ENCODE data around the gene DDX31.

The DDX31 gene

GRCh38 chr9:132596200-132596599 lies 73.6 kb downstream of the DDX31 start:
- DNase-seq (ENCODE audit: low read depth in 1 of 2, low spot score in 1 of 2) = no peak

- DNase-seq (ENCODE audit: low read depth in 1 of 2, low spot score in 1 of 2) = no peak
These were observed 74.5 kb downstream of the DDX31 start for GRCh38 chr9:132595319-132595718.

GRCh38 chr9:132594412-132594811 lies 75.4 kb downstream of the DDX31 start:
- DNase-seq (ENCODE audit: low read depth in 1 of 2, low spot score in 1 of 2) = no peak

DNA sequence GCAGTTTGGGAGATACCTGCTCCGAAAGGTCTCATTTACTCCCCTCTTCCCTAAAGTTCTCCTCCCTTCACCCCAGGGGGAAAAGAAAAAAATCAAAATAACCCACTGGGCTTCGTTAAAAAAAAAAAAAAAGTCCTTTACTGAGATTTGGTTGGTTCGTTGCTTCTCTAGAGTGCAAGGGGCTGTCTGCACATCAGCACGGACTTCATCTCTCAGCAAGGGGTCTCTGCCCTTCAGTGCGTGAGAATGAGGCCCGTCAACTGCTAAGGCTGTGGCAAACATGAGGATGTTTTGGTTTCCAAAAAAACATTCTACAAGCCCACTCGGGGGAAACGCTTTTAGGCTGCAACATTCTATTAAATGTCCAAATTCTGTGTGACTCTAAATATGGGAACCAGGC lies 77.3 kb downstream of the DDX31 start:
- no peak for DNase-seq (ENCODE audit: low read depth in 1 of 2, low spot score in 1 of 2)

GRCh38 chr9:132591751-132592314 lies 78.0 kb downstream of the DDX31 start:
- no peak for DNase-seq (ENCODE audit: low read depth in 1 of 2, low spot score in 1 of 2)

DNA sequence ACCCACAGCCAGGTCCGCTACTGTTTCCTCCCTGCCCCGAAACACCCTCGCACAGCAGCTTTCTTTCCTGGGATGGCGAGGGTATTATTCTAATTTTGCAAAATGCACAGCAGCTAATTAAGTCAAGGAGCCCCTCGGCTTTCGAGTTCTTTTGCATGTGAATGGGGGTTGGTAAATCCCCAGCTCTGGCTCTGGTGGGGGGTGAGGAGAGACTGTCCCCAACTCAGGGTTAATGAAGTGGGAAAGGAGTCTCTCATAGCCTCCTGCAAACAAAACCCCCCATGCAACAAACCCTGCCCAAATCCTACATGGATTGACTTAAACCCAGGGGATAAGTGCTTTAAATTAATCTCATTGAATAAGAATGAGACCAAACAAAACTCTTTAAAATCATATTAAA lies 78.5 kb downstream of the DDX31 start:
- DNase-seq (ENCODE audit: low read depth in 1 of 2, low spot score in 1 of 2) = no peak

GRCh38 chr9:132590318-132591182 lies 79.2 kb downstream of the DDX31 start:
- no peak for DNase-seq (ENCODE audit: low read depth in 1 of 2, low spot score in 1 of 2)

DNA sequence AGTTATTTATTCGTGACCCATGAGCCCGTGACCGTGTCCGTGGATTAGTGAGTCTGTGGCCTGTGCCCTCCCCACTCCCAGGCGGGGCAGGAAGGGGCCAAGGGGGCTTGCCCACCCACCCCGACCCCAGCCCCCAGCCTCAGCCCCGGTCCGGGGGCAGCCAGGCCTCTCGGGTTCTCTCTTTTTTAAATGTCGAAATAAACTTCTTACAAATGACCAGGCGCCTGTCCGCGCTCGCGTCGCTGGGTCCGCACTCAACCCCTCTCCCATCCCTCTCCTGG lies 79.8 kb downstream of the DDX31 start:
- no peak for DNase-seq (ENCODE audit: low read depth in 1 of 2, low spot score in 1 of 2)

DNA sequence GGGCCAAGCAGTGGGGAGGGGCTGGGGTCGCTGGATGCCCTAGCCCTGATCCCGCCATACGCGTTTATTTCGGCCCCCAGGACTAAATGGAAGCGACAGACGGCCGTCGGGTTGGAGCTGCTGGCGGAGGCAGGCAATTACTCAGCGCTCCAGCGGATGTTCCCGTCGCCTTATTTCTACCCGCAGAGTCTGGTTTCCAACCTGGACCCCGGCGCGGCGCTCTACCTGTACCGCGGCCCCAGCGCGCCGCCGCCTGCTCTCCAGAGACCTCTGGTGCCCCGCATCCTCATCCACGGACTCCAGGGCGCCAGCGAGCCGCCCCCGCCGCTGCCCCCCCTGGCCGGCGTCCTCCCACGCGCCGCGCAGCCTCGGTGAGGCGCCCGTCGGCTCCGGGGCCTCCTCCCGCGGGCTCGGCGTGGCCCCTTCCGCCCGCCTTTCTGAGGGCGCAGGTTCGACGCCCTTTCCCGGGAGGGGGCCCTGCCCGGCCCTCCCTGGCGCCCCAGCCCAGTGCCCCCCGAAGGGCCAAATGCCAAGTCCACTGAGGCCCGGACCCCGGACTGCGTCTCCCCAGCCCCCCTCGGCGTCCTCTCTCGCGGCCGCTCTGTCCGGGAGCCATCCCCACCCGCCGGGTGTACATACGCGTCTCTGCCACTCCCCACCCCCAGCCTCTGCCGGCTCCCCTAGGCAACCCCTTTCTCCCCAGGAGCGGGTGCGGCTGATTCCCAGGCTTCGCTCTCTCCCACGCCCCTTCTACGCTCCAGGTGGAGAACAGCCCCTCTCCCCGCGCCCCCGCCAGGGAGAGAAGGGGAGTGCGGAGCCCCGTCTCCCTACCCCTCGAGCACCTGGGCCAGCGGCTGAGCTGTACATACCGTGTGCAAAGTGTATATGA lies 80.4 kb downstream of the DDX31 start:
- DNase-seq (ENCODE audit: low read depth in 1 of 2, low spot score in 1 of 2) = no peak

DNA sequence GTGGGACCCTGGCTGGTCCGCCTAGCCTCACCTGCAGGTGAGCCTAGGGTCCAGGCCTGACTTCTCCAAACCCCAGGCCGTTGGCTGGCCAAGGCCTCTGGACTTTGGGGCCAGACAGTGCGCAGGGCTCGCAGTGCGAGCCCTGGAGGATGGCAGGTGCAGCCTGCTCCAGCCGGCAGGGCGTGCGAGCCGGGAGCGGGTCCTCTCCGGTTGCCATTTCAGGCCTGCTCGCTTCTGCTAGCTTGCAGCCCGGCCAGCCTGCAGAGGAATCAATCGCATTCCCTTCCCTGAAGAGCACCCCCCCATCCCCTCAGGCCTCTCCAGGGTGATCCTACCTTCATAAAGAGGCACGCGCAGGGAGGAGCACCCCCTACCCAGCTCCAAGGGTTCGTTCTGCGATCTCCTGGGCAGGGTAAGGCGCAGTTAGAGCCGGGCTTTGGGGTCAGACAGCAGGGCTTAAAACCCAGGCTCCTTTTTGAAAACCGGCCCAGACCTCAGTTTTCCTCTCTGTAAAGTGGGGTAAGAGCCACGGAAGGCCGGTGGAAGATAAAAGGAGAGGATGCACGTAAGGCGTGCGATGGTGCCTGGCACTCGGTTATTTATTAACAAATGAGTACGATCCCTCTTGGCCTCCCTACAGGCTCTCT lies 81.2 kb downstream of the DDX31 start:
- DNase-seq (ENCODE audit: low read depth in 1 of 2, low spot score in 1 of 2) = no peak

DNA sequence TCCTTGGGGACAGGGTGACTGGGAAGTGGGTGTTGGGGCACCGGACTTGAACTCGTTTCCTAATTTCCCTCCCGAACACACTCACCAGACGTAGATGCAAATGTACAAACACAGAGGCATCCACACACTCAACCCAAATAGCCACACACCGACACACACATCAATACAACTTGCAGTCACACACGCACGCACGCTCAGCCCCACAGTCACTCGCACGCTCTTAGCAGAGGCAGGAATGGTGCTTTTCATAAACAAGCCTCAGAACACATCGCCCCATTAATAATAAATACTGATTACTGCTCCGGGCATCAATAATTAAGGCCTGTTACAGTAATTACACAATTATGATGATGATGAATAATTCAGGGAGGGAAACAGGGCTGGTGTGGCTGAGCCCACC lies 81.7 kb downstream of the DDX31 start:
- no peak for DNase-seq (ENCODE audit: low read depth in 1 of 2, low spot score in 1 of 2)

DNA sequence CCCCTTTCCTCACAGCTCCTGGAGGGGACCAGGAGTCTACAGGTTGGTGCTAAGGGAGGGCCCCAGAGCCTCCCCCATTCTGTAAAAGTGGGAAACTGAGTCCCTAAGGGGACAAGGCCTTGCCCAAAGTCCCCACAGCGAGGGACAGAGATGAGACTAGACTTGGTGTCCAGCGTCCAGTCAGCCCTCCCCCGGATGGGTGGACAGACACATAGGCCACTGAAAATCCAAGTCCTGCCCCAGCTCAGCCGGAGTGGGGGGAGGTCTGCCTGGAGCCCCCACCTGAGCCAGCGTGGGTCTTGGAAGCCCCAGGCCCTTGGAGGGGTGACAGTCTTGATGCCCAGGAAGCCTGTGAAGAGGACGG lies 82.2 kb downstream of the DDX31 start:
- no peak for DNase-seq (ENCODE audit: low read depth in 1 of 2, low spot score in 1 of 2)

DNA sequence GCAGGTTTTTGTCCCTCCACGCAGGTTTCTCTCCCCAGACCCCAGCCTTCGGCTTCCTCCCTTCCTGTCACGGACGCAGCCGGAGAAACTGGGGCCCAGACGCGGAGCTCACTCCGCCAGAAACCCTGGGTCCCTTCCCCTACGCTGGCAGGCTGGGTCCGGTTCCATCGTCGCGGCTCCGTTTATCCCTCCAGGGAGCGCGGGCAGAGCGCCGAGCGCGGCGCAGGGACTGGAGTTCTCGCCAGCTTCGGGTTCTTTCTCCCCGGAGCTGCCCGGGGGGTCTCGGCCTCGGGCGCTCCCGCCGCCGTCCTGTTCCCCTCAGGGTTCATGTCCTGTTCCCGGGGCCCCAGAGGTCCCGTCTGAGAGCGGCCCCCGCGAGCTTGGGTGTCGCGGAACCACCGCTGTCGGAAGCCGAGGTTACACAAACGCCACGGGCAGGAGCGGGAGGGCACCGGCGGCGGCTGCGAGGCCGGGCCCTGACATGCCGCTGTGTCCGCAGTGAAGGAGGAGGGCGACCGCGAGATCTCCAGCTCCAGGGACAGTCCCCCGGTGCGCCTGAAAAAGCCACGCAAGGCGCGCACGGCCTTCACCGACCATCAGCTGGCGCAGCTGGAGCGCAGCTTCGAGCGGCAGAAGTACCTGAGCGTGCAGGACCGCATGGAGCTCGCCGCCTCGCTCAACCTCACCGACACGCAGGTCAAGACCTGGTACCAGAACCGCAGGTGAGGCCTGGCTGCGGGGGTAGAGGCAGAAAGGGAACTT lies 82.8 kb downstream of the DDX31 start:
- DNase-seq (ENCODE audit: low read depth in 1 of 2, low spot score in 1 of 2) = no peak

DNA sequence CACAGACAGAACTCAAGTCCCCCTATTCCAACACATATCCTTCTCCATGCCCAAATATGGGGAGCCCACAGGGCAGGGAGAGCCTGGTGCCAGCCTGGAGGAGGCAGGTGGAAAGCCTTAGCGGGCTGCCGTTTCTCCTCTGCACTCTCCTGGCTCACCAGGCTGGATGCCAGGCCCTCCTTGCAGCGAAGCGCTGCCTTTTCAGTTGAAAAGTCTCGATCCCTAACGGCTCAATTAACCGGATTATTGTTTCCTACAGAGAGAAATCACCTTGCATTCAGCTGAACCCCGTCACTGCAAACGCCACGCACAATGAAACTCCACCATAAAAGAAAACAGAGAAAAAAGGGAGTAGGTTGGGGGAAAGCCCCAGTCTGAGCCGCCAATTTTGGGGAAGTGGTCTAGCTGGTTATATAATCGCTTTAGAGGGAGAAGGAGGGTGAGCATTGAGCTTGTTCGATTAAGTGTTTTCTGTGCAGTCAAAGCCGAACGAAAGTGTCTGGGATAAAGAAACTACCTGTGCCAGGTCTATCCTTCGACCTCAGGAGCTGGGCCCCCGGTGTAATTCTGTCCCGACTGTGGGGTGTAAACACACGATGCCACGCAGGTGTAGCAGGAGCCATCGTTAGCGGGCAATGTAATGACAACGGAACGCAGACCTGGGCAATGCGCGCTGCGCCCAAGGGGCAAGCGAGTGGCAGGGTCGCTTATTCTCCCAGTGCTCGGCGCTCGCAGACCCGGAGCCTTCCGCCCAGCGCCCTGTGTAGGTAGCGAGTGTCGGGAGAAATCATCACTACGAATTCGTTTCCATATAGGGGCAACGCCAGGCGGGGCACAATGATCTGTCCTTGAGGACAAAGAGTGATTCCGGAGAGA lies 83.6 kb downstream of the DDX31 start:
- DNase-seq (ENCODE audit: low read depth in 1 of 2, low spot score in 1 of 2) = no peak

DNA sequence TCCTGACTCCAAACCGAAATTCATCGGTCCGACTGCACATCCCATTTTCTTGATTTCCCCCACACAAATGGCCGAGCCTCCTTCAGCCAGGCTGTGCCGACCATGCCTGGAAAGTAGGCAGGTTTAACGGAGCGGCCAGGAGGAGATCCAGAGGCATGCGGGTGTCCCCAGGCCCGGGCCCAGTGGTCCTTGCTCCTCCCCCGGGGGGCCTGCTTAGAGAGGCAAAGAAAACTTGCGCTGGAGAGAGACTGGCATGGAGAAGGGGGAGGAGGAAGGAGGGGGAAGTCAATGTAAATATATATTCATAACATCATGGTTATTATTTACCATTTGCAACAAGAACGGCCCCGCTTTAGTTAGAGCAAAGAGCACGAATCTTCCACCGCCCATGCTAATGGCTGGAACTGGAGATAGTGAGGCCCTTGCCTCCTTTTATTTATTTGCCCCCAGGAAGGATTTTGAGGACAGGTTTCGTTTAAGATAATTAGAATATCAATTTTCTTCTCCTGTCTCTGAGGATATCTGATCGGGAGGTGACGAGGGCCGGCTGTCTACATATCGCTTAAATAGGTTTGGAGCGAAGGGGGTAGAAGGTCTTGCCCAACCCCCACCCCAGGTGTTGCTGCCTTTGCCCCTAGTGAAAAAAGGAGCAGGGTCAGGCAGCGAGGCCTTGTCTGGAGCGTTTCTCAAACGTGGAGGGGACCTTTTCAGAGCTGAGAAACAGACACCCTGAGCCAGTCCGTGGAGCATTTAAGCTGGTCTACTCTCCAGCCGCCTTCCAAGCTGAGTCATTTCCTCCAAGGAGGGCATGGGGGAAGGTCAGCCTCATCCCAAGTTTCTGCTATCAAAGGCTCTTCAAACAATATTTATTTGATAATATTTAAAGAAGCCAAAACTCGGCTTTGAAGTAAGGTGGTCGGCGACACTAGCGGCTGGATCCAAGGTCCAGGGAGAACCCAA lies 84.9 kb downstream of the DDX31 start:
- no peak for DNase-seq (ENCODE audit: low read depth in 1 of 2, low spot score in 1 of 2)

DNA sequence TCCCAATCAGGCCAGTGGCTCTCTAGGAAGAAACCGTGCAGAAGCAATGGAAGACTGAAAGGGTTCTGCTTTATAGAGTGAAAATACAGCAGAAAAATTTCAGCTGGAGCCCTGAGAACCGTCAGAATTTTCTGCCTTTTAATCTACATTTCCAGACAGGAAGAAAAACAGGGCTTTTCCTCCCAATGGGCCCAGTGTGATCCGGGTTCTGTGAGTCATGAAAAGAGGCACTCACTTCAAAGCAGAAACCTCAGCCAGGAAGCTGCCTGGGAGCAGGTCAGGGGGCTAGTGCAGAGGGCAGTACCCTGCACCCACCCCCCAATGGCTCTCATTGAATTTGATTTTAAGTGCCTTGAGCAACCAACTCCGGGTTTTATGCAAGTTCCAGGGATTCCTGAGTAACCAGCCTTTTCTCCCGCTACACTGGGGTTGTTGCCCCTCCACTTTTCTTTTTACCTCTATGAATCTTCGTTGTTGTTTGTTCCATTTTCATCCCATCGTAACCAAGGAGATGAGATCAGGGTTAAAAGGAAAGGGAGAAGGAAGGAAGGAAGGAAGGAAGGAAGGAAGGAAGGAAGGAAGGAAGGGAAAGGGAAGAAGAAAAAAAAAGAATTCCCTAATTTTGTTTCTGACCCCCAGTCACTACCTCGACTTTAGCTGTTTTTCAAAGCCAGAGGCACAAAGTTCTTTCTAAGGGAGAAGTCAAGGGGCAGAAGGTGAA lies 86.0 kb downstream of the DDX31 start:
- DNase-seq (ENCODE audit: low read depth in 1 of 2, low spot score in 1 of 2) = no peak

- no peak for DNase-seq (ENCODE audit: low read depth in 1 of 2, low spot score in 1 of 2)
These were observed 86.8 kb downstream of the DDX31 start for GRCh38 chr9:132582786-132583583.
